ENCODE data around the gene MINK1.
"Not testable (repeated sequence)": the region's sequence is repeated elsewhere in the genome, so short reads cannot be mapped to it uniquely, and the experiment has no call there.

MINK1 gene

DNA sequence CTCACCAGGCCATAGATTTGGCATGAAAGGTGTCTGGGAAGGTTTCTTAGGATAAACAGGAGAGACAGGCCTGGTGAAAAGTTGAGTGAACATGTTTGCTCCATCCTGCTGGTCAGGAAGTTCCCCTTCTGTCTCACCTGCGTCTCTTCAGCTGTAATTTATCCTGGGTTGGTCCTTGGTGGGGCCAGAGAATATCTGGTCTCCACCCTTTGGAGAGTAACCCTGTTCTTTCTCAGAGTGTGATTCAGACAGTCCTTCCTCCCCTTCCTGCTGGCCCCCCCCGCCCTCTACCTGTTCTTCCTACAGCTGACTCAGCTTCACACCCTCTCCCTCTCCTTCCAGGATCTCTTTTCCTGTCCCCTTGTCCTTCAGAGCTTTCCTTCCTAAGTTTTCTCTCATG is 17.1 kb downstream of the MINK1 start:
- DNase-seq: no peak

DNA sequence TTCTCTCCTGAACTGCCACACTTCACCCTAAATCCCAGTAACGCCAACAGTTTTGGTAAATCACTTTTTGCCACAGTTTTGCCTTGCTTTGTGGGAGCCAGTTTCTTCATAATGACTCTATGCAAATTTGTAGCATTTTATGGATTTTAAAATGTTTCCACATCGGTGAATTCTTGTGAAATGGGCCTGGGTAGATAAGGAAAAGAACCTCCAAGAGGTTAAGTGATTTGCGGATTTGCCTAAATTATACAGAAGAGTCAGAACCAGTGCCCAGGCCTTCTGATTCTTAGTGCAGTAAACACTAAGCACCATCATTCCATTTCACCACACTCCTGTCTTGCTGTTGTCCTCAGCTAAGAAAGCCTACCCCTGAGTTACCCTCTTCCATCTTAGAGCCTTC is 17.9 kb downstream of the MINK1 start:
- no peak for DNase-seq

DNA sequence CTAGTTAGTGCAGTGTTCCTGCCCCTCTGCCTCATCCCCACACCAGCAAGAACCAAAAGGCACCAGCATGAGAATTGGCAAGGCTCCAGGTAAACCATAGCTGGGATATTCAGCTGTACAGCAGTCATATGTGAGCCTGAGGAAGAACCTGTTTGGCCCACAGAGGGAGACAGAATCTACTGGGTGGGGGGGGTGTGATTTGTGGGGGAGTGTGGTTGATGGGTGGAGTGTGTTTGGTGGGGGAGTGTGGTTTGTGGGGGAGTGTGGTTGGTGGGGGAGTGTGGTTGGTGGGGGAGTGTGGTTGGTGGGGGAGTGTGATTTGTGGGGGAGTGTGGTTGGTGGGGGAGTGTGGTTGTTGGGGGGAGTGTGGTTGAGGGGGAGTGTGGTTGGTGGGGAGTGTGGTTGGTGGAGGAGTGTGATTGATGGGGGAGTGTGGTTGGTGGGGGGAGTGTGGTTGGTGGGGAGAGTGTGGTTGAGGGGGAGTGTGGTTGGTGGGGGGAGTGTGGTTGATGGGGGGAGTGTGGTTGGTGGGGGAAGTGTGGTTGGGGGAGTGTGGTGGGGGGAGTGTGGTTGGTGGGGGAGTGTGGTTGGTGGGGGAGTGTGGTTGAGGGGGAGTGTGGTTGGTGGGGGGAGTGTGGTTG is 19.5 kb downstream of the MINK1 start:
- no peak for DNase-seq

DNA sequence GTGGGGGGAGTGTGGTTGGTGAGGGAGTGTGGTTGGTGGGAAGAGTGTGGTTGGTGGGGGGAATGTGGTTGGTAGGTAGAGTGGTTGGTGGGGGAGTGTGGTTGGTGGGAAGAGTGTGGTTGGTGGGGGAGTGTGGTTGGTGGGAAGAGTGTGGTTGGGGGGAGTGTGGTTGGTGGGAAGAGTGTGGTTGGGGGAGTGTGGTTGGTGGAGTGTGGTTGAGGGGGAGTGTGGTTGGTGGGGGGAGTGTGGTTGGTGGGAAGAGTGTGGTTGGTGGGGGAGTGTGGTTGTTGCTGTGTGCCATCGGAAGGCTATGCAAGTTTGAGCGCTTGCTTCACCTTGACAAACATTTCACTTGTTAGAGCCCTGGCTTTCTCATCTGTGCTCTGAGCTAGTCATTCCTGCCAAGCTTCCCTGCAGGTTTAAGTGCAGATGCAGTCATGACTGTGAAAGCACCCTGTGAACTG is 20.1 kb downstream of the MINK1 start:
- no peak for DNase-seq

GRCh38 chr17:4854111-4854681 is 21.1 kb downstream of the MINK1 start:
- no peak for DNase-seq

GRCh38 chr17:4856271-4856936 is 23.3 kb downstream of the MINK1 start:
- no peak for DNase-seq

DNA sequence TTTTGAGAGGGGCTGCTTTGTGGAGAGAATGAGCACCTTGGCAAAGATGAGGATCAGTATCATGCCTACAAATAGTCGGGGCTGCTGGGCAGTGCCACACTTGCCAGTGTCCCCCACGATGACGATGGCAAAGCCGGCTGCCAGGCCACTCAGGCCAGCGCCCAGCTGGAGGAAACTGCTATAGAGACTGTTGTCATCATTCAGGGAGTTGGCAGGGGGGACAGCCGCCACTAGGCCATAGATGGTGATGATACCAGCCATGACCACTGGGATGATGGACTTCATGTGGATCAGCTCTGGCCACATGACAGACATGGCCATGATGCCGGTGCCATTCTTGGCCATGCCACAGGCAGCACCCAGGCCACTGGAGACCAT is 23.8 kb downstream of the MINK1 start:
- DNase-seq: no peak

GRCh38 chr17:4857347-4857746 is 24.2 kb downstream of the MINK1 start:
- DNase-seq: not testable (repeated sequence)

- DNase-seq: no peak
Observed at GRCh38 chr17:4858068-4858881, 25.1 kb downstream of the MINK1 start.

DNA sequence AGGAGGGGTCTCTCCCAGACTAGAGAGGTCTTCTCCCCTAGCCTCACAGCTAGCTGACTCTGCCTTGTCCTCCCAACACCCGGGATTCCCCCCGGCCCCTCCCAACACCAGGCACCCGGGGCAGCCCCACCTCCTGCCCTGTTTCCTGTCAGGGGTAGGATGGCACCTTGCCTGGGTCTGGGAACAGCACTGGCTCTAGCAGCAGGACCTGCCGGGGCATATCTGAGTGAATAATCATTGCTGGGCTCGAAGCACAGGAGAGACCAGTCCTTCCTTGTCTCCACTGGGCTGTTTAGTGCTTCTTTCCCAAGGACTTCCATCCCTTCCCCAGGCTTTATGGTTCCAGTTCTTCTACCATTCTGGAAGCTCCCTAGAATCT is 25.7 kb downstream of the MINK1 start:
- no peak for DNase-seq

DNA sequence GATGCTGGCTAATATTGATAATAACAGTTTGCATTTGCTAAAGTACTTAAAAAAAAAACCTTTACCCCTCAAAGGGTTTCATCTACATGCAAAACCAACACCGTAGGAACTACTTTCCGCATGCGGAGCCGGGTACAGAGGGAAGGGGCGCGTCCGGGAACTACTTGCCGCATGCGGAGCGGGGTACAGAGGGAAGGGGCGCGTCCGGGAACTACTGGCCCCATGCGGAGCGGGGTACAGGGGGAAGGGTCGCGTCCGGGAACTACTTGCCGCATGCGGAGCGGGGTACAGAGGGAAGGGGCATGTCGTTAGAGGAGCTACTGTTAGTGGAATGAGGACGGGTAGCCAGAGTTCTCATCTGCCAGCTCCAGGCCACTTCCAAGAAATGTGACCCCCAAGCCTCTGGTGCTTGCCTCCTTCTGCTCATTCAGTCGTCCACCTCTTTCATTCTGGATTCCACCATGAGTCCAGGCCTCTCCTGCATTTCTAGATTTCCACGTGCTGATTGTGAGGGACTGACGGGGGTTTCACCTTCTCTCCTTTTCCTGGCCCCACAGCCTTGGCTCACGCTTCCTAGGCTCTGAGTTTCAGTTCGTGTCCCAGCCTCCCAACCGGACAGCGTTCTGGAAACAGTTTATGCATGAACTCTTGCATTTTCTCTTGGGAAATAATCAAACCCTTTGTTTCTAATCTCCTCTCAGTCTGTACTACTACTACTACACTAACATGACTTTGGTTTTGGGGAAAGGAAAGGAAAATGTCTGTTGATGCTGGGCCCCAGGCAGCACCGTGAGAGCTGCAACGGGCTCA is 26.9 kb downstream of the MINK1 start:
- no peak for DNase-seq

GRCh38 chr17:4860651-4861050 is 27.5 kb downstream of the MINK1 start:
- DNase-seq: no peak

- DNase-seq: no peak
Observed at GRCh38 chr17:4861052-4861451, 27.9 kb downstream of the MINK1 start.

GRCh38 chr17:4862720-4863119 is 29.6 kb downstream of the MINK1 start:
- DNase-seq: no peak

GRCh38 chr17:4863321-4863720 is 30.2 kb downstream of the MINK1 start:
- no peak for DNase-seq

GRCh38 chr17:4867535-4867934 is 34.4 kb downstream of the MINK1 start:
- not testable (repeated sequence) for DNase-seq

DNA sequence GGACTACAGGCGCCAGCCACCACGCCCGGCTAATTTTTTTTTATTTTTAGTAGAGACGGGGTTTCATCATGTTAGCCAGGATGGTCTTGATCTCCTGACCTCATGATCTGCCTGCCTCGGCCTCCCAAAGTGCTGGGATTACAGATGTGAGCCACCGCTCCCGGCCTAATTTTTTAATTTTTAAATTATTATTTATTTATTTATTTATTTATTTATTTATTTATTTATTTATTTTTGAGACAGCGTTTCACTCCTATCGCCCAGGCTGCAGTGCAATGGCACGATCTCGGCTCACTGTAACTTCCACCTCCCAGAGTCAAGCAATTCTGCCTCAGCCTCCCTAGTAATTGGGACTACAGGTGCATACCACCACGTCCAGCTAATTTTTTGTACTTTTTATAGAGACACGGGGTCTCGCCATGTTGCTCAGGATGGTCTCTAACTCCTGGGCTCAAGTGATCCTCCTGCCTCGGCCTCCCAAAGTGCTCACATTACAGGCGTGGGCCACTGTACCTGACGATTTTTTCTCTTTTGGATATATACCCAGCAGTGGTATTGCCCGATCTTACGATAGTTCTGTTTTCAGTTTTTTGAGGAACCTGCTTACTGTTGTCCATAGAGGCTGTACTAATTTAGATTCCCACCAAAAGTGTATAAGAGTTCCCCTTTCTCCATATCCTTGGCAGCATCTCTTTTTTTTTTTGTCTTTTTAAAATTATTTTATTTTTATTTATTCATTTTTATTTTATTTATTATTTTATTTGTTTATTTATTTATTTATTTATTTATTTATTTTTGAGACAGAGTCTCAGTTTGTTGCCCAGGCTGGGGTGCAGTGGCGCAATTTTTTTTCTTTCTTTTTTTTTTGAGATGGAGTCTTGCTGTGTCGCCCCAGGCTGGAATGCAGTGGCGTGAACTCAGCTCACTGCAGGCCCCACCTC is 36.2 kb downstream of the MINK1 start:
- DNase-seq: not testable (repeated sequence)

DNA sequence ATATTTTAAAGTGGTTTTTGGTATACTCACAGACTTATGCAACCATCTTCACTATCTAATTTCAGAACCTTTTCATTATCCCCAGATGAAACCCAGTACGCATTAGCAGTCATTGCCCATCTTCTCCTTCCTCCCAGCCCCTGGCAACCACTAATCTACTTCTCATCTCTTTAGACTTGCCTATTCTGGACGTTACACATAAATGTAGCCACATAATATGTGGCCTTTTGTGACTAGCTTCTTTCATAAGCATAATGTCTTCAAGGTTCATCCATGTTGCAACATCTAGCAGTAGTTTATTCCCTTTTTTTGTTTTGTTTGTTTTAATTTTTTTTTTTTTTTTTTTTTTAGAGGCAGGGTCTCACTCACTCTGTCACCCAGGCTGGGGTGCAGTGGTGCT is 37.7 kb downstream of the MINK1 start:
- no peak for DNase-seq

GRCh38 chr17:4872786-4873185 is 39.6 kb downstream of the MINK1 start:
- DNase-seq: no peak

- no peak for DNase-seq
Observed at GRCh38 chr17:4877089-4877488, 43.9 kb downstream of the MINK1 start.

GRCh38 chr17:4879601-4880000 is 46.5 kb downstream of the MINK1 start:
- DNase-seq: no peak

DNA sequence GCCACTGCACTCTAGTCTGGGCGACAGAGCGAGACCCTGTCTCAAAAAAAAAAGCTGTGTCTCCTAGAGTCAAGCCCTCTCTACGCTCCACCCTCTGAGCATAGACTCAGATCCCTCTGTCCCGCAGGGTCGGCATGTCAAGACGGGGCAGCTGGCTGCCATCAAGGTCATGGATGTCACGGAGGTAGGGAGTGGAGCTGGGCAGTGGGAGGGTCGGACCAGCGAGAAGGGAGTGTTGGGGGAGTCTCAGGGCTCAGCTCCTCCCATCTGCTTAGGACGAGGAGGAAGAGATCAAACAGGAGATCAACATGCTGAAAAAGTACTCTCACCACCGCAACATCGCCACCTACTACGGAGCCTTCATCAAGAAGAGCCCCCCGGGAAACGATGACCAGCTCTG is 47.7 kb downstream of the MINK1 start:
- no peak for DNase-seq

Measured in activated CD8-positive, alpha-beta memory T cell treated with anti-CD3 and anti-CD28 coated beads, Interleukin-2, amount 50 U/mL, for 48 hours (primary cell).